Activated naive CD4-positive, alpha-beta T cell treated with Interleukin-2 at 50 U/mL for 16 hours (primary cell): ENCODE measurements around the gene SORCS3.
A peak's percentile ranks its signal among the peaks of the same experiment; 100 is the strongest.

Source experiments
- DNase-seq: peaks from one replicate; pipeline ENCODE4 v3.0.0-alpha.2; 2020

SORCS3 gene

DNA sequence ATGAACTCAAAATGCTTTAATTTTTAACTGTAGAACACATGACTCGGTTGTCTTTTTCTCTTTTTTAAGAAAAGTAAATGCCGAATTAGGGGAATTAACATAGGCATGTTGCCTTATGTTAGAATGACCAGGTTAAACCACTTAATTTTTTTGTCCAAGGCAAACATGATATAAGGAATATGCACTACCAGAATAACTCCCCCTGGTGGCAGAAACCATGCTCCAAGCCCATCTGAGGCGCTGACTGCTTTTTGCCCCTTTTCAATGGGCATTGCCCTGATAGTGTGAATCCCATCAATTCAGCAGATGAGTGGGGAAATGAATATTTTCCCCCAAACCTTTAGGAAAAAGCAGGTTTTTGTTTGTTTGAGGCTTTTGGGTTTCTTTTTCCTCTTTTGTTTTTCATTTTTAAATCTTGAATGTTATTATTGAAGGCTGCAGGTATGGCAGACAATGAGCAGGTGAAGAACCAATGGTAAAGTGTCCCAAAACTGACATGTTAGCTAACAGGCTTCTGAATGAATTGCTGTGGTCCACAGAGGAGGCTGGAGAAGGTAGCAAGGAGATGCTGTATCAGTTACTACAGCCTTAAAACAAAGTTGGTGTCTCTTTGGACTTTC, 284.3 kb downstream of the SORCS3 start:
- peak; percentile 5 for DNase-seq

DNA sequence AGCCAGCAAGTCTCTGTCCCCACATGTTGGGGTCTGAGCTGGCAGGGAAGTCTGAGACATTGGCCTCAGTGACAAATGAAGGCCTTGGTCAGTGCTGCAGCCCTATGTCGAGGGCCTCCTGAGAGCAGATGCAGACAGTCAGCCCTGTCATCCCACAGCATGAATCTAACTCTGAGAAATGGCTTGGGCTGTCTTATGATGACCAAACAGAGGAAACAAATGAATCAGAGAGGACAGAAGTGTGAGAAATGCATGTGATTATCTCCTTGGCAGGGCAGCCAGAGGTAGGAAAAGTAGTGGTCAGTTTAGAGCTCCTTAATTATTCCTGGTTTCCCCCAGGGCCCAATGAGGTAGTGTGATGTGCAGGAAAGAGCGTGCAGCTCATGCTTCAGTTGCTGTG, 287.6 kb downstream of the SORCS3 start:
- DNase-seq: no peak

DNA sequence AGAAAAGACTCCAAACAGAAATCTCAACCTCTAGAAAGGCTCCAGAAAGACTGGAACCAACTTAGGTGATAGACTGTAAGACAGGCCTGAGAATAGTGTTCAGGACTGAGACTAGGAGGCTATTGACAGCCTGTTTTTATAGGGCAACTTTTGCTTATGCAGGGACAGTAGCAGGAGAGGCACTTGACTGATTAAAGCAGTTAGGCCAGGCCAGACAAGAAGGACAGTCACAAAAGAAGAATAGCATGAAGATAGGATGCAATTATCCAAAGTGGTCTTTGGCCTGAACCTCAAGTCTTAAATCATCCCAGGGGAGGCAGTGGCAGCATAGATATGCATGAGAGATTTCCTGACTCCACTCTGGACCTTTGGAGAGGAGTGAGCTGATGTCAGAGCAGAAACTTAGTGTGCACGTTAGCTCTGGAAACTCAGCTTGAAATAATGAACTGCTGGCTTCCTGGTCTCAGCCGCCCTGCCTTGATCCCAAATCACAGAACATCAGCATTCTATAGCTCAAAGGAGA, 290.6 kb downstream of the SORCS3 start:
- DNase-seq: no peak

DNA sequence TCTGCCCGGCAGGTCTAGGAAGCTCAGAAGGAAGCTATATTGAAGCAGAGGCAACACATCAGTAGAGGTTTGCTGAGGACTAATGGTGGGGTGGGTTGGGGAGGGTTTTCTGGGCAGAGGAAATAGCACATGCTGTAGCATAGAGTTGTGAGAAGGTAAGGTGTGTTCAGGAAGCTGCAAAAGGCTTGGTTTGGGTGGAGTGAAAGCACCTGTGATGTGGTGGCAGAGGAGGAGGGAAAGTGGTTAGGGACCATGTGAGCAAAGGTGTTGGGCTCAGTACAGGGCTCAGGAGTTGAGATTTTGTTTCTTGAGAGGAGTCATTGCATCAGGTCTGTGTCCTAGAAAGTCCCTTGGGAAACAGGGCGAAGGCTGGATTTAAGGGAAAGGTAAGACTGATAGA, 294.6 kb downstream of the SORCS3 start:
- no peak for DNase-seq

DNA sequence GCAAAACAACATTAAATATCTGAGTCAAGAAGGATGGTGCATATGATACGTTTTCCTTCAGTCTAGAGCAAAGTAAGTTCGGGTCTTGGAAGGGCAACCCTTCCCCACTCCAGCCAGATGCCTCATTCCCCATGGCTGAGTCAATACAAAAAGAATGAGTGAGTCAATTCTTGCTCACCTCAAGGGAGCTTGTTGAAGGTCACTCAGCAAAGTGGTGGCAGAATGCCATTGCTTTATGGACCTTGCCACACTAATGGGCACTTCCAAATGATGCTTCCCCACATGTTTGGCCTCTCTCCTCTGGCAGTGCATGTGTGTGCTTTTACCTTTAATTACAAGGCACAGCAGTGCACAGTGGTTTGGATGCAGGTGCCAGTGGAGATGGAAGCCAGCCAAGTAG, 296.5 kb downstream of the SORCS3 start:
- no peak for DNase-seq

DNA sequence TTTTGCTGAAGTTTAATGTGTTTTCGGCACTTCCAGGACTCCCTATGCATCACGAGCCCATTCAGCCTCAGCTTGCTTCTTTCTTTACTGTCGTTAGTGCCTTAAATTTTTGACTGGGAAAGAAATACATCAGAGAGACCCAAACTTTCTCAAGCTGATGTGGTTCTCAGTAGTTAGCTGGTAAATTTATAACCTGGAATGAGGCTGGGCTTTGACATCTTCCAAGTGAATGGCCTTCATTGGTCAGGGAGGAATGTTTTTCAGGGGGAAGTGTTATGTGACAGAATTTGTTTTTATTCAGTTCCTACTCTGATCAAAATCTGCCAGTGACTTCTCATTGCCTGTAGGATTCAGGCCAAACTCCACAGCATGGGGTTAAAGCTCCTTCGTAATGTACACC, 296.9 kb downstream of the SORCS3 start:
- DNase-seq: no peak

DNA sequence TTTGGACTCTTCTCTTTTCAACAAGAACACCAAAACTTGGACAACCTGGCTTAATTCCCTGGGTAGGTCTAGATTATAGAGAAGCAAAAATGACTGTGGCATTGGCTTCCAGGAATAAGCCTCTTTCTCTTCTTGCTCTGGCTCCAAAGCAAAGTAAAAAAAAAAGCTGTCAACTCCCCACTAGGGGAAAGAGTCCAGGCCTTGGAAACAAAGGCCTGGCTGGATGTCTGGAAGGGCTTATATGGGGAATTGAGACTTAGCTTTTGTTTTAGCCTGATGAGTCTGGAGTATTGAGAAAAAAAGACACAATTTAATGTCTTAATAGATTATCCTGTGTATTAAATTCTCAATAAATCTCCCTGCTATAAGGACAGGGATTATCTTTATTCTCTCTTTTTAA, 300.6 kb downstream of the SORCS3 start:
- no peak for DNase-seq

DNA sequence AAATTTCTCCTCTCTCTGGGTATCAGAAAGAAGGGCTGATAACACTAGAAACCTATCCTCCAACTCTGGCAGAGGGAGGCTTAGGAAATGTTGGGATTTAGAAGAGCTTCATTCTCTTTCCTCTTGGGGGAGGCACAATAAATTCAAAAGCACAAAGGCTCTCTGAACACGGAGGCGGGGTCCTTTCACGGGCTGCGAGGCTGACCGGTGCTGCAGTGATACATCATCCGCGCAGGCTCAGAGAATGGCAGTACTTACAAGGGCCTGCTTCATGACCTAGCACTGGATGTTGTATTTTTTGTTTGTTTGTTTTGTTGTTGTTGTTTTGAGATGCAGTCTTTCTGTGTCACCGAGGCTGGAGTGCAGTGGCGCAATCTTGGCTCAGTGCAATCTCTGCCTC, 306.2 kb downstream of the SORCS3 start:
- DNase-seq: no peak

DNA sequence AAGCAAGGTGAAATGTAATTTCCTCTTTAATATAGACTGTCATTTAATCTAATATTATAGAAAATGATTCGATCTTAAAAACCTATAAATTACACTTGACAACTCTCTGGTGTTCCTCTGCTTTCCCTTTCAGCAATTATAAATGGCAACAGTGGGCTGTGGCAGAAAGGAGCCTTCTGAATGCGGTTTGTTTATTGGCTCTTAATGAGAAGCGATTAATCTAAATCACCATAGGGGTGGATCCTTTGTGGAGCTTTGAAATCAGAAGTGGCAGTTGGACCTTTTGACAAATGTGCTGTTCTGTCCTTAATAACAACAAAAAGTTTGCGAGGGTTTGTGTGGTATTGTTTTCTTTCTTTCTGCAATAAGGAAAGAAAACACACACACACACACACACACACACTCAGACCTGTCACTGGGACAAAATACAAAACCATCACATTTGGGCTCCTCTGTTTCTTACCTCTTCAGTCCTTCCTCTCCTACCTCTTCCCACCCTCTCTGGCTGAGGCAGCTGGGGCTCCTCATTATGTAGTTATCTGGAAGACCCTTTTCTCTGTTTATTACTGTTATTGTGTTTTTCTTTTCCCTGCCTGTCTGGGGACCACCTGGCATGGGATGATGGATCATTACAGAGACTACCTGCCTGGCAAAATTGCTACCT, 316.2 kb downstream of the SORCS3 start:
- no peak for DNase-seq

DNA sequence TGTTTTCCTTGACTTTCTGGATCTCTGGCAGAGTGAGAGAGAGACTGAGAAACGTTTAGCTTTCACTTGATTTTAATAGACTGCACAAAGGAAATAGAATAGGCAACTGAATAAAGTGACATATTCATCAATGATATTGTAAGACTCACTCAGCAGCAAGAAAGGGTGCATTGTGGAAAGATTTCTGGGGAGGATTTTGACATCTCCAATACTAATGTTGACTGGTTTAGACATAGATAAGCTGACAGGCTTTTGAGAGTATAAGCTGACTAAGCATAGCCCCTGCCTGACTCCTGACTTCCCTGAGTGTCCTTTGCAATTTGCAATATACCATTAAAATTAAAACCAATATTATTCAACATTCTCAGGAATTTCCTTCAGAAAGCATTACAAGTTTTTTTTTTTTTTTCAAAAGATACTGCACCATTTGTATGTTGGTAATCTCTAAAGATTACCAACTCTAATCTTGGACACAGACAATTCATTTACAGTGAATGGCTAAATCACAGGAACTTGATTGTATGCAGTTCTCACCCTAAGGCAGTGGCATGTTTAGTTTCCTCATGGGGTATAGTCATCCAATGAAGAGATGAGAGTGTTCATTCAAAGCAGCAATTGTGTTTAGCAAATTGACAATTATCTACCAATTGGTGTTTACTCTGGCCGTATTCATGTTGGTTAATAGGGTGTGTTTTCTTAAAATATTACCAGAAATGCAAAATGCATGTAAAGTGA, 325.6 kb downstream of the SORCS3 start:
- no peak for DNase-seq

DNA sequence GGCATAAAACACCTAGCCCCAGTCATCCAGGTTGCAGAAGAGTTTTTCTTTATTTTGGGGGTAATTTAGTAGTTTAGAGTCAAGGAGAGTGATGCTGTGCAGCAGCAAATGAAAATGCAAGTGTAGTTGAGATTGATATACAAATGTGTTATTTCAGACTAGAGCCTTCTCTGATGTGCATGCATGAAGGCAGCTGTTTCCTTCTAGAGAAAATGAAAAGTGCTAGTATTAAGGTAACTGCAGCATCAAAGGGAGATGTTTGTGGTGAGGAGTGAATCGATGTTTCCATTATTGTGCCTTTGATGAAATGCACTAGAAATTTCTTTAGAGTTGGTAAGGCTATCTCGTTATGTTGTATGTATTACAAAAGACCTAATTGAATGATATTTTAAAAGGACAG, 339.3 kb downstream of the SORCS3 start:
- DNase-seq: no peak

DNA sequence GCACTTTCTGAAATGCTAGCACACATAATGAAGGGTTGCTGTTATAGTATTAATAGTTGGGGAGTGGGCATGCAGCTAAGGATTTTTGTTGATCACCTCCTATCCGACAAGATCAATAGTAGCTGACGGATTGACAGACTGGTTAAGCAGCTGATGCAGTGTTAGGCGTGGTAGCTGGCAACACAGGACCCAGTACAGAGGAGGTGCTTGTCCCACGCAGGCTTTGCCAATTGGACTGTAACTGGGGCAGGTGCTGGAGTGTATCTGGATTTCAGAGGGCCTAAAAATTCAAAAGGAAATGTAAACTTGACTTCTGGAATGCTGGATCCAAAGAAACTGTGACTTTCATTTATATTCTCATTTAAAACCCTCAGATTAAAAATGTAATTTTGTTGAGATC, 340.9 kb downstream of the SORCS3 start:
- DNase-seq: no peak

DNA sequence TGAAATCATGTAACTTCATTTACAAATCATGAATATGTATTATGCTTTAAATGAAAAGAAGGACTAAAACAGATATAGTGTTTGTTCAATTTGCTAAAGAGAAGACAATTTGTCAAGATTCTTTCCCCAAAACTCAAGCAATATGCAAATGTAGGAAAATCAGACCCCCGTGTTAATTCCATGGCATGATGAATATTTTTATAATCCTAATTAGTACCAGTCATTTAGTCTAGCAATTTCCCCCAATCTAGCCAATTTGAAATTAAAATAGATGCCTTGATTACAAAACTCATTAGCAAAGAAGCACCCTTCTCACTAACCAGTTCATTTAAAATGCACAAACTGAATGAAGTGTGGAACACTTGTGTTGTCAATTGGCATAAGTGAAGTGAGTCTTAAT, 347.6 kb downstream of the SORCS3 start:
- DNase-seq: no peak

DNA sequence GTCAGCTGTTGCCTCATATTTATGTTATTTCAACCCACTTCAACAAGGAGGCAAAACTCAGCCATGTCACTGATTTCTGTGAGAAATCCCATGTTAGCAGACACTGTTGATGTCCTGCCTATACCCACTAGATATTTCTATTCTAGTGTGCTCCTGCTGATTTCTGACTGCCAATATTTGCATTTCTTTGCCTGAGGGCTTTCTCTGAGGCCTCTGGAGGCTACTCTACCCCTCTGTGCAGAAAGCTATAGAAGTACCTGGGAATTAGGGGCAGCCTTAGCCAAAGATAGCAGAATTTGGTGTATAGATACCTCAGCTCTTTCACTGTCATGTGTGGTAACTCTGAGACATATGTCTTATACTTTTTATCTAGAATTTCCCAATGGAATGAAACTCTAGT, 348.8 kb downstream of the SORCS3 start:
- DNase-seq: no peak

DNA sequence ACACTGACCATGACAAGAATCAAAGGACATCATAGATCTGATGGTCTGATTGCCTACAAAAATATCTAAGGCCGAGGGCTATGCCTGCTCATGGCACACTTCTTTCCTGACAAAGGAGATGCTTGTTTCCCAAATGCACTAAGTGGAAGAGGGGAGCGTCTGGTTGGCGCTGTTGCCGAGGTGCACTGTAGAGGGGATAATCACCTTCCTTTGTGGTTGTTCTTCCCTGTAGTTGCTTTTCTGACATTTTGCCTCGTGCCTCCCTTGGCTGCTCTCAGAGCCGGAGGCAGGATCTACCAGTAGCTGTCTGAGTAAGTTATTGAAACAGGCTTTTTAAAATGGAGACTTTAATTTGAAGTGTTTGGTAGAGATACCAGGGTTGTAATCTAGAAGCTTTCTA, 352.0 kb downstream of the SORCS3 start:
- DNase-seq: no peak

DNA sequence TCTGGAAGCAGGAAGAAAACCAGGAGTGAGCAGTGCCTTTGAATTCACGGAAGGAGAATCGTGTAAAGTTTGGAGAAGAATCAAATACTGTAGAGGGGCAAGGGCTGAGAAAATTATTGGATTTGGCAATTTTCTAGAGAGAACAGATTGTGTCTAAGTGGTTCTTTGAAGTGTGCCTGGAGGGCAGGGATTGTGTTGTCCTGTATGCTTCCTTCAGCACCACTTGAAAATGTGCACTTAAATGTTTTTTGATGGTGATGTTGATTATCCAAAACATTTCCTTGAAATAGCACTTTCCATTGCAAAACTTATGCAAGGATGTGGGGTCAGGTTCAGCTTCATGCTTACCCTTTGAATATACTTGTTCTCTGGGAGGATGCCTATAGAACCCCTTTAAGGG, 360.2 kb downstream of the SORCS3 start:
- DNase-seq: no peak

DNA sequence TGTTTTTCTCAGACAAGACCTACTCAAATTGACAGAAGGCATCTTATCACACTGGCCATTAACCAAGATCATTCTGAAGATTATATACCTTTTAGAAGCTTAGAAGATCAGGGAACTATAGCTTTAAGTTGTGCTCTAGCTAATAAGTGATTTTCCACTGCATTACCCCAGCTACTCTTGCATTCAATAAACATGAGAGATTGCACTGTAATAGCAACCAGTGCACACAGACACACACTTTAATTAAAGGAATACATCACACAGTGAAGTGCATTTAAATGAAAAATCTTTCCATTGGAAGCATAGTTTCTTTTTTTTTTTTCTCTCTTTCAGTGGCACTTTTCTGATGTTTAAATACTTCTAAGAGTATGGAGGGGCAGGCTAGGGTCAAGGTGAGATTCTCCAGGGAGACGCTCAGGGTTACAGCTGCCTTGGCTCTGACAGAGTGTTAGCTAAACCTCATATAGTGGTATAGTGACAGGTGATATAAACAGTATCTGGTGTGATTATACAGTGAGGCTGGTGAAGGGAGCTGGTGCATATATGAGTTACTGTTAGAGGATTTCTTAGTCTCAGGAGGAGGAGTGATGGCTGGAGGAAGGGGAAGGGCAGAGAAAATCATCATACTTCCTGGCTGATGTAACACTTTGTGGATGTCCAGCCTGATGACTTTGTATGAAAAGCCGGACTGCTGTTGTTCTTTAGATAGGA, 369.5 kb downstream of the SORCS3 start:
- DNase-seq: no peak

DNA sequence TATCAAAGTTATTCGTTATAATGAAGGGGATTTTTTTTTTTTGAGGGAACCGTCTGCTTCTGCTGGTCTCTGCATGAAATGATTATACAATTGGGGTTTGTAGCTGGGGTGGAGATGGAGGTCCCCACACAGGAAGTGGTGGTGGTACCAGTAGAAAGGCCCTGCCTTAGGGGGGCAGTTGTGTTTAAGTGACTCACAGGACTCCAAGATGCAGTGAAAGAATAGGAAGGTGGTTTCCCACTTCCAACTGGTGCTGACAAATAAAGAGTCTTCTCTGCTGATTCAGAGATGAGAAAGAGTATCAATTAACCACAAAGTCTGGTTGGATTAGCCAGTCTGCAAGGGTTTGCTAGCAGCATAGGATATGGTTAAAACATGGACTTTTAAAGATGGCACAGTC, 376.0 kb downstream of the SORCS3 start:
- DNase-seq: no peak

DNA sequence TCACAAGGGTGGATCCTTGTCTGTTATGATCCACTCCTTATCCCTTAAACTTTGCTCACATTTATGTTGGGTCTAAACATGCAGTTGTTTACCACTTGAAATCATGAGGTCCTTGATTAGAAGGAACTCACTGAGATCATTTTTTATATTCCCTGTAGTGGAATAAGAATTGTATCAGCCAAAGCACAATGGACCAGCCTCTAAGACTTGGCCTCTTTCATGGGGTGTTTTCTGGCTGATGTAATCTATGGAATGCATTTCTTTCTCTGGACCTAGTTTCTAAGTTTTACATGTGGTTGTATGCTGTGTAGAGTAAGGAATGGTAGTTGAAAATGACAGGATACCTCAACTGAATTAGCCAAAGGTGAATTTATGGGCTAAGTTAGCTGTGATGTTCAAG, 376.6 kb downstream of the SORCS3 start:
- DNase-seq: no peak

DNA sequence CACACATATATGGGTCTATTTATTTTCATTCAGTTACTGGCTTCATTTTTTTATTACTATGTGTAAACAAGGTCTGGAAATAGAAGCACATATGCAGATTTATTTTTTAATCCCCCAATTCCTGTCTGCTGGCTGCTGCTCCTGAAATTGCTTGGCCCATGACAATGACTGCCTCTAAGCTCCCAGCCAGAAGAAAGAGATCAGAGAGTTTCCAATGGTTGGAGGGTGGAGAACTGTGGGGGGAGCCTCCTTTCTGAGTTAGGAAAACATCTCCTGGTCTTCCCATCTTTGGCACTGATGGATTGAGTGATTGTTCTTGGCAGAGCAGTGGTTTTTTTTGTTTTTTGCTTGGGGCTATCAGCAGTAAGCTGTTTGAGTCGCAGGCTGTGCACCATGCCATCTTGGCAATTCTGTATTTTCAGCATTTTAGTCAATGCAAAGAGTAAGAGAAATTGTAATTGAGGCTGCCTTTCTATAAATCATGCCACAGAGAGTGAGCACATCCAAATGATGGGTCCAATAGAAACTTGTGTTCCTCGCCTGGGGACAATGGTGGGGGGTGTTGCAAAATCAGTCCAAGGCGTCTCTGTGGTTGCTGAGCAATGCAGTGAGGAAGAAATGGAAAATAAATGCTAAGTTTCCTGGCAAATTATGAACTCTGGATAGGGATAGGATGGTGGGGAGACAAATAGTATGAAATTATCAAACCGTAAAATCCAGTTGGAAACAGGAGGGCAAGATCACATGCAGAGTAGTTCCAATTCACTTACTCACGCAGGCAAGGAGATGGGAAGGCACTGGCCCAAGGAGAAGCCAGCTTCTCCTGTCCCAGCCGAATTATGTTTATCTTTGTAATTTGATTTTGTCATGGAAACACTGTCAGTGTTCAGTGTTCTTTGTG, 382.4 kb downstream of the SORCS3 start:
- DNase-seq: no peak

DNA sequence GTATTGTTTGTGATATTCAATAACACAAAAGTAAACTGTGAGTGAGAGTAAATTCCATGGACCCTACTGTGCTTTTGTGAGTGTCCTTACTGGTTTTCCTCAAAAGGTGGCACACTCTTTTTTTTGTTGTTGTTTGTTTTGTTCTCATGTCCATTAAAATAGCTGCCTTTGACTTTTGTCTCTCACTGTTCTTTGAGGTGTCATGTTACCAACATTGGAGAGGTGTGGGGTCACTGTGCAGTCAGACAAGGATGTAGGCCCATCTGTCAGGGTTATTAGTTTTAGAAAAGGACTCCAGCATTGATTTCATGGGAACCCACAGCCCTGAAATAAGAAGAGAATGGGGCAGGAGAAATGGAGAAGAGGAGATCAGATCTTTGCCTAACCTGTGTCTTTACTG, 383.1 kb downstream of the SORCS3 start:
- no peak for DNase-seq

DNA sequence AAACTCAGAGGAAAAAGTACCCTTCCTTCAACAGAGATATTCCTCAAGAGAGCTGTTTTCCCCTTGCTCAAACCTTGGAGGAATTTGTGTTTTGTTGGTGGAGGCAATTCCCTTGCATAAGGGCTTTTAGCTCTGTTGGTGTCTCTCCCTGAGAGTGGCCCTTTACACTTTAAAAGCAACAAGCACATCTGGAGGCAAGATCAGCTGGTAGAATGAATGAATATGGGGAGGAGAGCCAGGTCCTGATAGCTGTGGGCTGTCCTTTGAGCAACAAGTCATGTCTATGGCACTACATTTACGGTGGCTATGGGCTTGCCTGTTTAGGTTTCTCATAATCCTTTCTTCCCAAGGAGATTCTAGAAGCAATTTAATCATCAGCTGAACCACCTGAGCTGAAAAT, 384.0 kb downstream of the SORCS3 start:
- no peak for DNase-seq

DNA sequence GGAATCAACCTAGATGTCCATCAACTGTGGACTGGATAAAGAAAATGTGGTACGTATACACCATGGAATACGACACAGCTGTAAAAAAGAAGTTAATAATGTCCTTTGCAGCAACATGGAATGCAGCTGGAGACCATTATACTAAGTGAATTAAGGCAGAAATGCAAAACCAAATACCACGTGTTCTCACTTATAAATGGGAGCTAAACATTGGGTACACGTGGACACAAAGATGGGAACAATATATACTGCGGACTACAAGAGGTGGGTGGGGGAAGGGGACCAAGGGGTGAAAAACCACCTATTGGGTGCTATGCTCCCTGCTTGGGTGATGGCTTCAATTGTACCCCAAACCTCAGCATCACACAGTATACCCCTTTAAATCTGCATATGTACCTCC, 385.5 kb downstream of the SORCS3 start:
- no peak for DNase-seq
